ENCODE data around the gene SPEG.

Gene SPEG

GRCh38 chr2:219471476-219472371, 37.1 kb downstream of the SPEG start:
- peaks cover 13% of the 10 kb centered on the region for H3K4me1 ChIP-seq (ENCODE audit: insufficient read depth, insufficient read length)
- no peaks in the 10 kb centered on the region for H3K27me3 ChIP-seq (ENCODE audit: insufficient read depth, insufficient read length)
- H3K4me3 ChIP-seq (ENCODE audit: insufficient read length, low read depth), result no peak overlapping the region
- no peaks in the 10 kb centered on the region for H3K9me3 ChIP-seq (ENCODE audit: insufficient read depth, low read length)
- no peak overlapping the region for H3K9ac ChIP-seq (ENCODE audit: insufficient read length, low read depth)
- H3K36me3 ChIP-seq (ENCODE audit: insufficient read depth, insufficient read length, low read length), result peaks cover 56% of the 10 kb centered on the region
- no peak for DNase-seq (ENCODE audit: low read depth, low spot score)
- TF ChIP-seq SUZ12 (IDR thresholded peaks at IDR 0.05; ENCODE audit: extremely low read depth, insufficient read depth, insufficient read length) (no peak), ZNF274 (IDR thresholded peaks at IDR 0.05; ENCODE audit: low read depth, low read length) (no peak), YY1 (IDR thresholded peaks at IDR 0.05; ENCODE audit: insufficient read depth, insufficient read length) (no peak)

GRCh38 chr2:219472629-219473187, 38.1 kb downstream of the SPEG start:
- Histone ChIP-seq H3K4me1 (ENCODE audit: insufficient read depth, insufficient read length) (peaks cover 18% of the 10 kb centered on the region), H3K27me3 (ENCODE audit: insufficient read depth, insufficient read length) (no peaks in the 10 kb centered on the region), H3K4me3 (ENCODE audit: insufficient read length, low read depth) (no peak overlapping the region), H3K9me3 (ENCODE audit: insufficient read depth, low read length) (no peaks in the 10 kb centered on the region), H3K36me3 (ENCODE audit: insufficient read depth, insufficient read length, low read length) (peaks cover 54% of the 10 kb centered on the region), H3K9ac (ENCODE audit: insufficient read length, low read depth) (peak overlapping the region; percentile 45)
- TF ChIP-seq SUZ12 (IDR thresholded peaks at IDR 0.05; ENCODE audit: extremely low read depth, insufficient read depth, insufficient read length) (no peak), ZNF274 (IDR thresholded peaks at IDR 0.05; ENCODE audit: low read depth, low read length) (no peak), YY1 (IDR thresholded peaks at IDR 0.05; ENCODE audit: insufficient read depth, insufficient read length) (no peak)
- no peak for DNase-seq (ENCODE audit: low read depth, low spot score)

- DNase-seq (ENCODE audit: low read depth, low spot score), result no peak
- H3K9me3 ChIP-seq (ENCODE audit: insufficient read depth, low read length), result no peaks in the 10 kb centered on the region
- H3K27me3 ChIP-seq (ENCODE audit: insufficient read depth, insufficient read length), result no peaks in the 10 kb centered on the region
- no peak overlapping the region for H3K4me3 ChIP-seq (ENCODE audit: insufficient read length, low read depth)
- peak overlapping the region; percentile 59 for H3K9ac ChIP-seq (ENCODE audit: insufficient read length, low read depth)
- TF ChIP-seq YY1 (IDR thresholded peaks at IDR 0.05; ENCODE audit: insufficient read depth, insufficient read length) (no peak), SUZ12 (IDR thresholded peaks at IDR 0.05; ENCODE audit: extremely low read depth, insufficient read depth, insufficient read length) (no peak), ZNF274 (IDR thresholded peaks at IDR 0.05; ENCODE audit: low read depth, low read length) (no peak)
- peaks cover 18% of the 10 kb centered on the region for H3K4me1 ChIP-seq (ENCODE audit: insufficient read depth, insufficient read length)
- H3K36me3 ChIP-seq (ENCODE audit: insufficient read depth, insufficient read length, low read length), result peaks cover 56% of the 10 kb centered on the region
Observed at GRCh38 chr2:219473511-219473910, 38.9 kb downstream of the SPEG start.

- Histone ChIP-seq H3K9me3 (ENCODE audit: insufficient read depth, low read length) (no peaks in the 10 kb centered on the region), H3K27me3 (ENCODE audit: insufficient read depth, insufficient read length) (no peaks in the 10 kb centered on the region), H3K9ac (ENCODE audit: insufficient read length, low read depth) (no peak overlapping the region), H3K4me1 (ENCODE audit: insufficient read depth, insufficient read length) (peaks cover 11% of the 10 kb centered on the region), H3K36me3 (ENCODE audit: insufficient read depth, insufficient read length, low read length) (peaks cover 54% of the 10 kb centered on the region), H3K4me3 (ENCODE audit: insufficient read length, low read depth) (no peak overlapping the region)
- DNase-seq (ENCODE audit: low read depth, low spot score), result no peak
- TF ChIP-seq SUZ12 (IDR thresholded peaks at IDR 0.05; ENCODE audit: extremely low read depth, insufficient read depth, insufficient read length) (no peak), ZNF274 (IDR thresholded peaks at IDR 0.05; ENCODE audit: low read depth, low read length) (no peak), YY1 (IDR thresholded peaks at IDR 0.05; ENCODE audit: insufficient read depth, insufficient read length) (no peak)
Observed at GRCh38 chr2:219474285-219475060, 39.8 kb downstream of the SPEG start.

GRCh38 chr2:219475278-219475677, 40.6 kb downstream of the SPEG start:
- Histone ChIP-seq H3K9me3 (ENCODE audit: insufficient read depth, low read length) (no peaks in the 10 kb centered on the region), H3K9ac (ENCODE audit: insufficient read length, low read depth) (no peak overlapping the region), H3K4me1 (ENCODE audit: insufficient read depth, insufficient read length) (peaks cover 10% of the 10 kb centered on the region), H3K36me3 (ENCODE audit: insufficient read depth, insufficient read length, low read length) (peaks cover 55% of the 10 kb centered on the region), H3K27me3 (ENCODE audit: insufficient read depth, insufficient read length) (no peaks in the 10 kb centered on the region), H3K4me3 (ENCODE audit: insufficient read length, low read depth) (no peak overlapping the region)
- DNase-seq (ENCODE audit: low read depth, low spot score), result no peak
- TF ChIP-seq SUZ12 (IDR thresholded peaks at IDR 0.05; ENCODE audit: extremely low read depth, insufficient read depth, insufficient read length), result no peak
- no peak for TF ChIP-seq YY1 (IDR thresholded peaks at IDR 0.05; ENCODE audit: insufficient read depth, insufficient read length)
- no peak for TF ChIP-seq ZNF274 (IDR thresholded peaks at IDR 0.05; ENCODE audit: low read depth, low read length)

- Histone ChIP-seq H3K9ac (ENCODE audit: insufficient read length, low read depth) (no peak overlapping the region), H3K27me3 (ENCODE audit: insufficient read depth, insufficient read length) (no peaks in the 10 kb centered on the region), H3K4me1 (ENCODE audit: insufficient read depth, insufficient read length) (peaks cover 10% of the 10 kb centered on the region), H3K9me3 (ENCODE audit: insufficient read depth, low read length) (no peaks in the 10 kb centered on the region), H3K36me3 (ENCODE audit: insufficient read depth, insufficient read length, low read length) (peaks cover 55% of the 10 kb centered on the region), H3K4me3 (ENCODE audit: insufficient read length, low read depth) (peak overlapping the region; percentile 12)
- no peak for TF ChIP-seq SUZ12 (IDR thresholded peaks at IDR 0.05; ENCODE audit: extremely low read depth, insufficient read depth, insufficient read length)
- TF ChIP-seq YY1 (IDR thresholded peaks at IDR 0.05; ENCODE audit: insufficient read depth, insufficient read length), result no peak
- no peak for TF ChIP-seq ZNF274 (IDR thresholded peaks at IDR 0.05; ENCODE audit: low read depth, low read length)
- peak; percentile 67 for DNase-seq (ENCODE audit: low read depth, low spot score)
Observed at GRCh38 chr2:219475697-219476651, 41.3 kb downstream of the SPEG start.
